GM23338 (cell line): Measurements from ENCODE around the gene LMO2. TPM values are rescaled to one million over a fixed set of nuclear protein-coding genes. Genes with fewer than 3 reads are reported as not detected.

ENCODE experiments used
- ATAC-seq: fragments of 200-7000 bp; cut with Tn5 transposase; 3 replicates; pipeline ENCODE4 v1.9.1; 2020
- DNase-seq: peaks from one replicate; pipeline ENCODE4 v3.0.0-alpha.2; 2015; ENCODE audit warnings: low spot score
- H2AFZ ChIP-seq: fragments of 200-600 bp; sonication (generic); 2 replicates; pipeline ENCODE4 v1.8.0; 2016; ENCODE audit warnings: antibody characterized with exemption, mild to moderate bottlenecking, moderate library complexity
- H3F3A ChIP-seq: fragments of 200-600 bp; sonication (generic); replicated peaks from 2 replicates; pipeline ENCODE4 v1.8.0; 2017; ENCODE audit warnings: antibody characterized with exemption, mixed run types, low read depth
- H3K27ac ChIP-seq: fragments of 200-600 bp; sonication (generic); 2 replicates; pipeline ENCODE4 v1.6.1; 2016; ENCODE audit warnings: low read depth
- H3K27me3 ChIP-seq: fragments of 200-600 bp; sonication (generic); 2 replicates; pipeline ENCODE4 v1.8.0; 2016; ENCODE audit warnings: mild to moderate bottlenecking, mixed run types, moderate library complexity; ENCODE audit not compliant: insufficient read depth
- H3K36me3 ChIP-seq: fragments of 200-600 bp; sonication (generic); 2 replicates; pipeline ENCODE4 v1.8.0; 2016; ENCODE audit warnings: mild to moderate bottlenecking; ENCODE audit not compliant: insufficient read depth
- H3K4me1 ChIP-seq: fragments of 200-600 bp; sonication (generic); 2 replicates; pipeline ENCODE4 v1.8.0; 2016; ENCODE audit warnings: mild to moderate bottlenecking, moderate library complexity; ENCODE audit not compliant: insufficient read depth
- H3K4me2 ChIP-seq: fragments of 200-600 bp; sonication (generic); 2 replicates; pipeline ENCODE4 v1.7.1; 2017; ENCODE audit warnings: mixed run types
- H3K4me3 ChIP-seq: fragments of 200-600 bp; sonication (generic); 2 replicates; pipeline ENCODE4 v1.6.1; 2016; ENCODE audit warnings: mixed run types
- H3K79me2 ChIP-seq: fragments of 200-600 bp; sonication (generic); replicated peaks from 2 replicates; pipeline ENCODE4 v1.8.0; 2017; ENCODE audit warnings: mild to moderate bottlenecking; ENCODE audit not compliant: insufficient read depth
- H3K9me2 ChIP-seq: fragments of 200-600 bp; sonication (generic); 2 replicates; pipeline ENCODE4 v1.8.0; 2017; ENCODE audit not compliant: insufficient read depth
- H4K20me1 ChIP-seq: fragments of 200-600 bp; sonication (generic); replicated peaks from 2 replicates; pipeline ENCODE4 v1.8.0; 2017; ENCODE audit warnings: mild to moderate bottlenecking; ENCODE audit not compliant: insufficient read depth
- H3K27ac Mint-ChIP-seq: 2 replicates; pipeline ENCODE4 v1.8.0; 2020; ENCODE audit warnings: inconsistent platforms, mild to moderate bottlenecking, moderate library complexity, mixed read lengths
- H3K27me3 Mint-ChIP-seq: 3 replicates; pipeline ENCODE4 v1.8.0; 2022; ENCODE audit warnings: low read depth, mild to moderate bottlenecking, moderate library complexity, mixed read lengths, inconsistent platforms; ENCODE audit not compliant: insufficient read depth, poor library complexity
- H3K36me3 Mint-ChIP-seq: 3 replicates; pipeline ENCODE4 v1.8.0; 2021; ENCODE audit warnings: low read depth, mild to moderate bottlenecking, inconsistent platforms, moderate library complexity, mixed read lengths
- H3K4me1 Mint-ChIP-seq: 3 replicates; pipeline ENCODE4 v1.8.0; 2020; ENCODE audit warnings: mild to moderate bottlenecking, inconsistent platforms, mixed read lengths
- H3K4me3 Mint-ChIP-seq: 3 replicates; pipeline ENCODE4 v1.8.0; 2021; ENCODE audit warnings: moderate library complexity, mild to moderate bottlenecking, inconsistent platforms, mixed read lengths
- H3K9me3 Mint-ChIP-seq: 3 replicates; pipeline ENCODE4 v1.8.0; 2020; ENCODE audit warnings: moderate library complexity, mild to moderate bottlenecking, inconsistent platforms, mixed read lengths
- CTCF ChIP-seq, 2 experiments: fragments of 200-600 bp in 1 of 2; sonication (generic) in 1 of 2; conservative IDR thresholded peaks; 2 replicates each; pipeline versions ENCODE4 v1.5.1 to v1.6.1; 2016 to 2017; ENCODE audit warnings: antibody characterized with exemption in 2 of 2, low read depth in 2 of 2, mild to moderate bottlenecking in 2 of 2, moderate library complexity in 1 of 2
- ETS1 ChIP-seq: IDR thresholded peaks from 2 replicates; pipeline ENCODE4 v1.6.1; 2016; ENCODE audit warnings: antibody characterized with exemption
- EZH2 ChIP-seq: fragments of 200-600 bp; sonication (generic); IDR thresholded peaks from one replicate; pipeline ENCODE4 v1.8.0; 2017; ENCODE audit warnings: antibody characterized with exemption, mild to moderate bottlenecking, low read depth; ENCODE audit not compliant: unreplicated experiment
- JUNB ChIP-seq: IDR thresholded peaks from one replicate; pipeline ENCODE4 v1.6.1; 2016; ENCODE audit warnings: antibody characterized with exemption; ENCODE audit not compliant: unreplicated experiment
- NANOG ChIP-seq: IDR thresholded peaks from 2 replicates; pipeline ENCODE4 v1.6.1; 2016; ENCODE audit warnings: antibody characterized with exemption, borderline replicate concordance
- POLR2AphosphoS5 ChIP-seq: IDR thresholded peaks from 2 replicates; pipeline ENCODE4 v1.6.1; 2016; ENCODE audit warnings: antibody characterized with exemption, low read depth
- REST ChIP-seq: IDR thresholded peaks from one replicate; pipeline ENCODE4 v1.6.1; 2018; ENCODE audit warnings: antibody characterized with exemption; ENCODE audit not compliant: unreplicated experiment
- STAT1 ChIP-seq: IDR thresholded peaks from one replicate; pipeline ENCODE4 v1.6.1; 2016; ENCODE audit warnings: antibody characterized with exemption; ENCODE audit not compliant: unreplicated experiment
- ZNF114 ChIP-seq: fragments of 250-450 bp; sonication (Bioruptor Pico); IDR thresholded peaks from 2 replicates; pipeline ENCODE4 v1.5.0; 2020; ENCODE audit warnings: mild to moderate bottlenecking, moderate library complexity
- ZNF331 ChIP-seq: fragments of 250-450 bp; sonication (Bioruptor Pico); IDR thresholded peaks from 2 replicates; pipeline ENCODE4 v1.5.0; 2020; ENCODE audit warnings: low read depth, mild to moderate bottlenecking, moderate library complexity
- polyA plus RNA-seq: library from polyadenylated mRNA; unstranded; fragments of >200 nt; fragmentation: Nextera tagmentation; extraction: Ambion mirVana; gene quantifications from 2 replicates; pipeline ENCODE4 v1.2.1, GENCODE V29; 2016
- total RNA-seq: library from RNA; depleted of rRNA; stranded (reverse); fragments of >200 nt; shearing (Covaris generic); gene quantifications from 2 replicates; pipeline ENCODE4 v1.2.3, GENCODE V29; 2014

The LMO2 gene
- total and polyA plus RNA-seq, 2 experiments from 2014 or later = 1.4 to 3.1 TPM

GRCh38 chr11:33909552-33909951 lies 17.7 kb upstream of the LMO2 start:
- Mint-ChIP-seq H3K4me1 (peaks cover 13% of the 10 kb centered on the region), H3K36me3 (no peaks in the 10 kb centered on the region), H3K9me3 (peaks cover 14% of the 10 kb centered on the region; the same call in 1 of the 3 replicates), H3K27me3 (peaks cover 3% of the 10 kb centered on the region), H3K4me3 (no peak overlapping the region), H3K27ac (no peak overlapping the region)
- Histone ChIP-seq H3K4me3 (no peak overlapping the region), H3K27me3 (no peaks in the 10 kb centered on the region), H3F3A (no peaks in the 10 kb centered on the region), H2AFZ (no peak overlapping the region), H3K79me2 (no peaks in the 10 kb centered on the region), H3K9me2 (no peaks in the 10 kb centered on the region), H3K36me3 (no peaks in the 10 kb centered on the region), H4K20me1 (no peaks in the 10 kb centered on the region), H3K4me1 (peaks cover 10% of the 10 kb centered on the region; the same call in 1 of the 2 replicates), H3K4me2 (no peak overlapping the region), H3K27ac (no peak overlapping the region)
- DNase-seq (no peak), ATAC-seq (no peak)
- TF ChIP-seq EZH2 (no peak), CTCF (conservative IDR thresholded peaks at IDR 0.05; ENCODE audit: low read depth in 2 of 2) (no peak)

- Mint-ChIP-seq H3K27ac (no peak overlapping the region), H3K4me3 (no peak overlapping the region), H3K36me3 (no peaks in the 10 kb centered on the region), H3K9me3 (peaks cover 10% of the 10 kb centered on the region; the same call in 1 of the 3 replicates), H3K4me1 (peaks cover 16% of the 10 kb centered on the region), H3K27me3 (peaks cover 3% of the 10 kb centered on the region)
- ATAC-seq = no peak
- Histone ChIP-seq H3K4me1 (peaks cover 10% of the 10 kb centered on the region; the same call in 1 of the 2 replicates), H4K20me1 (no peaks in the 10 kb centered on the region), H3K27me3 (no peaks in the 10 kb centered on the region), H3K27ac (no peak overlapping the region), H2AFZ (no peak overlapping the region), H3F3A (no peaks in the 10 kb centered on the region), H3K36me3 (no peaks in the 10 kb centered on the region), H3K9me2 (no peaks in the 10 kb centered on the region), H3K4me2 (no peak overlapping the region), H3K79me2 (no peaks in the 10 kb centered on the region), H3K4me3 (no peak overlapping the region)
- DNase-seq = no peak
- no peak for TF ChIP-seq JUNB
- TF ChIP-seq POLR2AphosphoS5 = no peak
- no peak for TF ChIP-seq ETS1
- no peak for TF ChIP-seq CTCF (conservative IDR thresholded peaks at IDR 0.05; ENCODE audit: low read depth in 2 of 2)
- TF ChIP-seq ZNF114 (CRISPR knock-in tag) = no peak
- no peak for TF ChIP-seq STAT1
- TF ChIP-seq REST = no peak
- TF ChIP-seq NANOG = no peak
- no peak for TF ChIP-seq ZNF331 (CRISPR knock-in tag)
These were observed 17.3 kb upstream of the LMO2 start for GRCh38 chr11:33909150-33909549.
